C4-2B (cell line): ENCODE data around the gene ACVR1.
"Not testable (repeated sequence)": the region's sequence is repeated elsewhere in the genome, so short reads cannot be mapped to it uniquely, and the experiment has no call there.

Experiments used
- H3K27ac ChIP-seq: fragments of 450-650 bp; 2 replicates; pipeline ENCODE4 v1.5.1; 2017
- ZFX ChIP-seq: fragments of 450-650 bp; IDR thresholded peaks from 2 replicates; pipeline ENCODE4 v1.6.1; 2017
- TF ChIP-seq, protein P1 (sequence below): fragments of 450-650 bp; conservative IDR thresholded peaks from 2 replicates; pipeline ENCODE4 v1.5.1; 2017; ENCODE audit warnings: mild to moderate bottlenecking

Gene ACVR1

DNA sequence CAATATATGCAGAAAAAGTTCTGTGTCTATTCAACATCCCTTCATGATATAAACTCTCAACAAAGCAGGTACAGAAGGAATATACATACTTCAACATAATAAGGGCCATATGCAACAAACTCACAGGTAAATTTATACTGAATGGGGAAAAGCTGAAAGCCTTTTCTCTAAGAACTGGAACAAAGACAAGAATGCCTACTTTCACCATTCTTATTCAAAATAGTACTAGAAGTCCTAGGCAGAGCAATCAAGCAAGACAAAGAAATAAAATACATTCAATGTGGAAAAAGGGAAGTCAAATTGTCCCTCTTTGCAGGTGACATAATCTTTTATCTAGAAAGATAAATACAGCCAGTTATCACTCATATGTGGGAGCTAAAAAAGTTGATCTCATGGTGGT lies 116.3 kb downstream of the ACVR1 start:
- no peak for TF ChIP-seq ZFX
- TF ChIP-seq, protein P1, sequence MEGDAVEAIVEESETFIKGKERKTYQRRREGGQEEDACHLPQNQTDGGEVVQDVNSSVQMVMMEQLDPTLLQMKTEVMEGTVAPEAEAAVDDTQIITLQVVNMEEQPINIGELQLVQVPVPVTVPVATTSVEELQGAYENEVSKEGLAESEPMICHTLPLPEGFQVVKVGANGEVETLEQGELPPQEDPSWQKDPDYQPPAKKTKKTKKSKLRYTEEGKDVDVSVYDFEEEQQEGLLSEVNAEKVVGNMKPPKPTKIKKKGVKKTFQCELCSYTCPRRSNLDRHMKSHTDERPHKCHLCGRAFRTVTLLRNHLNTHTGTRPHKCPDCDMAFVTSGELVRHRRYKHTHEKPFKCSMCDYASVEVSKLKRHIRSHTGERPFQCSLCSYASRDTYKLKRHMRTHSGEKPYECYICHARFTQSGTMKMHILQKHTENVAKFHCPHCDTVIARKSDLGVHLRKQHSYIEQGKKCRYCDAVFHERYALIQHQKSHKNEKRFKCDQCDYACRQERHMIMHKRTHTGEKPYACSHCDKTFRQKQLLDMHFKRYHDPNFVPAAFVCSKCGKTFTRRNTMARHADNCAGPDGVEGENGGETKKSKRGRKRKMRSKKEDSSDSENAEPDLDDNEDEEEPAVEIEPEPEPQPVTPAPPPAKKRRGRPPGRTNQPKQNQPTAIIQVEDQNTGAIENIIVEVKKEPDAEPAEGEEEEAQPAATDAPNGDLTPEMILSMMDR = no peak
- no peak overlapping the region for H3K27ac ChIP-seq

DNA sequence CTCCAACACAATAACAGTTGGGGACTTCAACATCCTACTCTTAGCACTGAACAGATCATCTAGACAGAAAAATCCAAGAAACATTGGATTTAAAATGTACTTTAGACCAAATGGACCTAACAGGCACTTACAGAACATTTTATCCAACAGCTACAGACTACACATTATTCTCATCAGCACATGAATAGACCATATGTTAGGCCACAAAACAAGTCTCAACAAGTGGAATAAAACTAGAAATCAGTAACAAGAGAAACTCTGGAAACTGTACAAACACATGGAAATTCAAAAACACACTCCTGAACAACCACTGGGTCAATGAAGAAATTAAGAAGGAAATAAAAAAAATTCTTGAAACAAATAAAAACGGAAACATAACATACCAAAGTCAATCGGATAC lies 117.5 kb downstream of the ACVR1 start:
- no peak for TF ChIP-seq ZFX
- TF ChIP-seq, protein P1 = no peak
- no peak overlapping the region for H3K27ac ChIP-seq

DNA sequence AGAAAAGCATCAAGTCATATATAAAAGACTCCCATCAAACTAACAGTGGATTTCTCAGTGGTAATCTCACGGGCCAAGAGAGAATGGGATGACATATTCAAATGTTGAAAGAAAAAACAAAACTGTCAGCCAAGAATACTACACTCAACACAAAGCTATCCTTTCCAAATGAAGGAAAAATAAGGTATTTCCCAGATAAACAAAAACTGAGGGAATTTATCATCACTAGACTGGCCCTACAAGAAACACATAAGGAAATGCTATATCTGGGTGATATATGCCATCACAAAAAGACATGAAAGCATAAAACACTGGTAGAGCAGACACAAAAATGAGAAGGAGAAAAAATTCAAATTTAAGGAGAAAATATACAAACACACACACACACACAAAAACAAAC lies 118.6 kb downstream of the ACVR1 start:
- H3K27ac ChIP-seq = no peak overlapping the region
- no peak for TF ChIP-seq ZFX
- TF ChIP-seq, protein P1 = no peak

DNA sequence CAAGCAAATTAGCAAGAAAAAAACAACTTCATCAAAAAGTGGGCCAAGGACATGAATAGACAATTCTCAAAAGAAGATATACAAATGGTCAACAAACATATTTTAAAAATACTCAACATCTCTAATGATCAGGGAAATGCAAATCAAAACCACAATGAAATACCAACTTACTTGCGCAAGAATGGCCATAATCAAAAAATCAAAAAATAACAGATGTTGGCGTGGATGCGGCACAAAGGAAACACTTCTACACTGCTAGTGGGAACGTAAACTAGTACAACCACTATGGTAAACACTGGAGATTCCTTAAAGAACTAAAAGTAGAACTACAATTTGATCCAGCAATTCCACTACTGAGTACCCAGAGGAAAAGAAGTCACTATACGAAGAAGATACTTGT lies 119.7 kb downstream of the ACVR1 start:
- H3K27ac ChIP-seq = not testable (repeated sequence)

DNA sequence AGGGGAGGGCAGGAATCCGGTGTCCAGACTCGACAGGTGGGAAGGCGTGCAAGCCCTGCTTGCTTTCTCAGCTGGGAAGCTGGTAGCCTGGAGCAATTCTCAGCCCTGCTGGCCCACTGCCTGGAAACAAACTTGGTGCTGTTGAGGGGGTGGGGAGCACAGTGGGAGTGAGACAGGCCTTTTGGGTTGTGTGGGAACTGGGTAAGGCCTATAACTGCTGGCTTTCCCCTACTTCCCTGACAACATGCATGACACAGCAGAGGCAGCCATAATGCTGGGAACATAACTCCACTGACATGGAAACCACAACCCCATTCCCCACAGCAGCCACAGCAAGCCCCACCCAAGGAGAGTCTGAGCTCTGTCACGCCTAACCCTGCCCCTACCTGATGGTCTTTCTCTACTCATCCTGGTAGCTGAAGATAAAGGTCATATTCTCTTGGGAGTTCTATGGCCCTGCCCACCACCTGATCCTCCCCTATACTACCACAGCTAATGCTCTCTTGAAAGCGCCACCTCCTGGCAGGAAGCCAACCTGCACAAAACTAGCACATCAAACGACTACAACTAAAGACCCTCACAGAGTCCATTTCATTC lies 124.6 kb downstream of the ACVR1 start:
- TF ChIP-seq, protein P1 = no peak
- TF ChIP-seq ZFX = no peak
- no peak overlapping the region for H3K27ac ChIP-seq

DNA sequence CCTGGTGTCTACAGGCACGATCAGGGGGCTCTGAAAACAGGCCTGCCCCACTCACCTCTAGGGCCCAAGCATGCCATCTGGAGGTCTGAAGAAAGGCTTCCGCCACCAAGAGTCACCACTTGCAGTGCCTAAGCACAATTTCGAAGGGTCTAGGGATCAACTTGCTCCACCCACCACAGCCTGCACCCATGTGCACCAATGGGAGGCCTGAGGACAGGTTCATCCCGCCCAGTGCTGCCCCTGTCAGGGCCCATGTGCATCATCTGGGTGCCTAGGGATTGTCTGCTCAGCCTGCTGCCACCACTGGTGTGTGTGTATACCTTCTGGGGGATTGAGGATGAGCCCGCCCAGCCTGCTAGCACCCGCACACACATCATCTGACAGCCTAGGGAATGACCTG lies 126.4 kb downstream of the ACVR1 start:
- TF ChIP-seq ZFX = no peak
- no peak overlapping the region; the same call in 1 of the 2 replicates for H3K27ac ChIP-seq

DNA sequence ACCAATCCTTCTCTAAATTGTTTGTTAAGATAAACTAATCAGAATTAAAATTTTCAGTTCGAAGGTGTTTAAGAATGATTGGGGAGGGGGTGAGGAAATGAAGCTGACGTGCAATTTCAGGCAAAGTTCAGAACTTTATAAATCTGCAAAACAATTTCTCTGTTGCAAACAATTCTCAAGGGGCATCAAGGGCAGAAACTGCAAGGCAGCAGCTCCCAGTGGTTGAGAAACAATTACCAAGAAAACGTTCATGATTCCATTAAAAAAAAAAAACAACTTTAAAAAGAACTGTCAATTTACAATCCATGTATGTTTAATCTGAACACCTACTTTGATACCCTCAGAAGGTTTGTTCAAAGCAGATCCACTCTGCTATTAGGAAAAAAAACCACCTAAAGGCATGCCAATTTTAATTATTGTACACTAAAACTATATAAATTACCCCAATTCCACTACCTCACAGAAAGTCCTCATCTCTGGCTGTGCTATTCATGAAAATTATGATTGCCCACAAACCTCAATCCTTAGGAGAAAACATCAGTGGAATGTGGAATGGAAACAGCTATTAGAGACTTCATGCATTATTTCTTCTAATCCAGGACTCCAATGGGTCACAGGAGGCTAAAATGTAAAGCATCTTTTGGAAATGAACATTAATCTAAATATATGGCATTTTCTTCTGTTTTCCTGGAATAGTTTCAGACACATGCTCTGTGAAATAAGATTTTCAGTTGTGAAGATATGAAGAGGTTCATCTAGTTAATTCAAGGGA lies 127.6 kb downstream of the ACVR1 start:
- TF ChIP-seq, protein P1 = no peak
- TF ChIP-seq ZFX = no peak
- no peak overlapping the region for H3K27ac ChIP-seq

DNA sequence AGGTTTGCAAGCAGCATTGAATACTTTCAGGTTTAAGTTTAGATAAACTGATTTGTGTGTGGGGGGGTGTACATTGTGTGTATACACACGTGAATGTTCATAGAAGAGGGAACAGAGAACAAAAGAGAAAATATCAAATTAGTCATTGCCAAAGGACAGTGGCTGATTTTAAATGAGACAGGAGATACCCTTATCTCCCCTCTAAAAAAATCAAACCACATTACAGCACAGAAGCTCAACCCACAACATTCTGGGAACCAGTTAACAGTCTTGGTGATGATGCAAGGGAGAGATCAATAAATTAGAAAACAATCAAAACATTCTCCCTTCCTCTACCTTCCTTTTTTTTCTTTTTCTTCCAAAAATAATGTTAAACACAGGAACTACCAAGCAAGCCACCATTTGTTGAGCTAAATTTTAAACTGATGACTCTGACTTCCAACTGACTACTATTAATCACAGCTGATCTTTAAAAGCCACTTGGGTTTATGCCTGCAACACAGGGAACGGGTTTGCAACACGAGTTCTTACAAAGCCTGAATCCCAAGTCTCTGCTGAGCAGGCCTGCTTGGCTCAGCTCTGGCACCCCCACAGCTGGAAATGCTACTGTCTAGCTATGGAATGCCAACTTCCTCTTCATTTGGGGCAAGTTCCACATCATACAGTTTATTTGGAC lies 128.3 kb downstream of the ACVR1 start:
- H3K27ac ChIP-seq = no peak overlapping the region
- TF ChIP-seq ZFX = no peak
- TF ChIP-seq, protein P1 = no peak
